H1 (cell line): ENCODE results near the gene PRR5L. TPM values are rescaled to one million over a fixed set of nuclear protein-coding genes. Genes with fewer than 3 reads are reported as not detected.

Experiments
- ATF2 ChIP-seq: IDR thresholded peaks from 2 replicates; pipeline ENCODE4 v1.6.1; 2012; ENCODE audit warnings: low read length, inconsistent platforms
- BACH1 ChIP-seq: IDR thresholded peaks from 2 replicates; pipeline ENCODE4 v1.6.1; 2012; ENCODE audit warnings: low read length, improper control_type of control experiment
- HDAC2 ChIP-seq, 2 experiments: fragments of 300-600 bp in 1 of 2; sonication (generic) in 1 of 2; IDR thresholded peaks; 2 replicates each; pipeline ENCODE4 v1.6.1; 2011 to 2012; ENCODE audit warnings: low read depth in 2 of 2, low read length in 2 of 2, mild to moderate bottlenecking in 2 of 2, moderate library complexity in 2 of 2, borderline replicate concordance in 1 of 2, inconsistent platforms in 1 of 2
- SRF ChIP-seq: IDR thresholded peaks from 2 replicates; pipeline ENCODE4 v1.6.1; 2011; ENCODE audit warnings: mild to moderate bottlenecking, low read depth, low read length, moderate library complexity
- polyA plus RNA-seq, 7 experiments: library from polyadenylated mRNA; depleted of rRNA in 3 of 7; stranded (reverse) in 5 of 7; unstranded in 2 of 7; fragments of >200 nt in 5 of 7; fragments of 200-250 nt in 2 of 7; gene quantifications; 1 replicate in 5 of 7; 2 replicates in 1 of 7; 4 replicates in 1 of 7; pipeline versions ENCODE4 v1.2.1 to v1.2.3, GENCODE V29; 2011 to 2013; ENCODE audit warnings: missing spikeins in 2 of 7, mixed read lengths in 2 of 7
- total RNA-seq: library from RNA; stranded (reverse); fragmentation: NEBNext Ultra II Directional; extraction: Animal tissue kit (Norgen Biotek cat#: 25700); gene quantifications from 2 replicates; pipeline ENCODE4 v1.2.1, GENCODE V29; 2021

PRR5L gene
- total and polyA plus RNA-seq, 2 of the 8 experiments (the other 6 are each of a cell fraction or from before 2014, with no cell fraction given), result 6.6 to 10.1 TPM

DNA sequence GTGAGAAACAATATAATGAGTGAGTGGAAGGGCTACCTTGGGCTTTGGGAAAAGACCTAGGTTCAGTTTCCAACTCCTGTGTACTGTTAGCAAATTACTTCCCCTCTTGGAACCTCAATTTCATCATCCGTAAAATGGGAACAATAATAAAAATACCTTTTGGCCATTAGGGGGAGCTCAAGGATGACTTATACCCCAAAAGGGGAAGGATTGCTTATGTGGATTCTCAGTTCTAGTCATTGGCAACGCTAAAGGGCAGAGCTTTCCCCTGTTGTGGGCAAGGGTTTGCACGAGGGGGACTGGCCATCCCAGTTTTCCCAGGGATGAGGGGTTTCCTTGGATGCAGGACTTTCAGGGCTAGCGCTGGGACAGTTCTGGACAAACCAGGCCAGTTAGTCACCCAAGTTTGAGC, 3.8 kb upstream of the PRR5L start (continued):
- TF ChIP-seq ATF2 (no peak), BACH1 (no peak), SRF (no peak), HDAC2 (IDR thresholded peaks at IDR 0.05; ENCODE audit: borderline replicate concordance in 1 of 2, low read depth in 2 of 2, low read length in 2 of 2) (peak in 1 of 2 experiments; percentile 99; a peak in 1 of 4 replicates)
